Chondrocyte (in vitro differentiated cells): ENCODE measurements around the gene PIR. TPM values are rescaled to one million over a fixed set of nuclear protein-coding genes. Genes with fewer than 3 reads are reported as not detected.

ENCODE experiments used
- DNase-seq: peaks from one replicate; pipeline ENCODE4 v3.0.0; 2021; ENCODE audit warnings: mixed read lengths, low spot score
- H3K27ac Mint-ChIP-seq: one replicate; pipeline ENCODE4 v1.8.0; 2021; ENCODE audit warnings: mild to moderate bottlenecking, moderate library complexity, mixed read lengths; ENCODE audit not compliant: unreplicated experiment
- H3K27me3 Mint-ChIP-seq: 2 replicates; pipeline ENCODE4 v1.8.0; 2021; ENCODE audit warnings: low read depth, mixed read lengths
- H3K36me3 Mint-ChIP-seq: 2 replicates; pipeline ENCODE4 v1.8.0; 2021; ENCODE audit warnings: low read depth, mixed read lengths
- H3K4me1 Mint-ChIP-seq: 2 replicates; pipeline ENCODE4 v1.8.0; 2021; ENCODE audit warnings: low read depth, mild to moderate bottlenecking, mixed read lengths
- H3K4me3 Mint-ChIP-seq: one replicate; pipeline ENCODE4 v1.8.0; 2021; ENCODE audit warnings: mild to moderate bottlenecking, moderate library complexity, mixed read lengths; ENCODE audit not compliant: unreplicated experiment
- H3K9me3 Mint-ChIP-seq: 2 replicates; pipeline ENCODE4 v1.8.0; 2021; ENCODE audit warnings: low read depth, mixed read lengths
- CTCF ChIP-seq: fragments of 200-600 bp; sonication (generic); IDR thresholded peaks from 2 replicates; pipeline ENCODE4 v1.5.0; 2021; ENCODE audit warnings: antibody characterized with exemption, mild to moderate bottlenecking, moderate library complexity
- total RNA-seq: library from RNA; stranded (reverse); gene quantifications from 3 replicates; pipeline ENCODE4 v1.2.1, GENCODE V29; 2021

Gene PIR
- total RNA-seq, 1 donor from 2014 or later: 13.3 TPM

- TF ChIP-seq CTCF: no peak
- Mint-ChIP-seq H3K9me3 (no peaks in the 10 kb centered on the region), H3K27me3 (no peaks in the 10 kb centered on the region), H3K36me3 (peaks cover 9% of the 10 kb centered on the region), H3K4me3 (no peak overlapping the region), H3K27ac (no peak overlapping the region), H3K4me1 (no peaks in the 10 kb centered on the region)
- no peak for DNase-seq
Measured at GRCh38 chrX:15434205-15434604, 58.9 kb downstream of the PIR start.

GRCh38 chrX:15430584-15430983 is 62.5 kb downstream of the PIR start:
- Mint-ChIP-seq H3K9me3 (no peaks in the 10 kb centered on the region), H3K4me3 (no peak overlapping the region), H3K4me1 (no peaks in the 10 kb centered on the region), H3K27ac (no peak overlapping the region), H3K27me3 (no peaks in the 10 kb centered on the region), H3K36me3 (peaks cover 8% of the 10 kb centered on the region)
- TF ChIP-seq CTCF: no peak
- no peak for DNase-seq

- Mint-ChIP-seq H3K27me3 (no peaks in the 10 kb centered on the region), H3K27ac (no peak overlapping the region), H3K4me1 (no peaks in the 10 kb centered on the region), H3K4me3 (no peak overlapping the region), H3K36me3 (peaks cover 5% of the 10 kb centered on the region), H3K9me3 (no peaks in the 10 kb centered on the region)
- no peak for DNase-seq
- no peak for TF ChIP-seq CTCF
Measured at GRCh38 chrX:15430076-15430475, 63.1 kb downstream of the PIR start.

GRCh38 chrX:15425024-15425423 is 68.1 kb downstream of the PIR start:
- Mint-ChIP-seq H3K4me1 (no peaks in the 10 kb centered on the region), H3K27ac (no peak overlapping the region), H3K9me3 (peaks cover 8% of the 10 kb centered on the region), H3K36me3 (peaks cover 10% of the 10 kb centered on the region), H3K4me3 (no peak overlapping the region), H3K27me3 (no peaks in the 10 kb centered on the region)
- TF ChIP-seq CTCF: no peak
- no peak for DNase-seq

- H3K27ac Mint-ChIP-seq: no peak overlapping the region
Measured at GRCh38 chrX:15418707-15419181, 74.4 kb downstream of the PIR start.

More at GRCh38 chrX:15418707-15419181, 74.4 kb downstream of the PIR start:
- no peak for DNase-seq
- Mint-ChIP-seq H3K27me3 (no peaks in the 10 kb centered on the region), H3K9me3 (peaks cover 15% of the 10 kb centered on the region), H3K4me3 (no peak overlapping the region), H3K4me1 (no peaks in the 10 kb centered on the region), H3K36me3 (peaks cover 14% of the 10 kb centered on the region)
- TF ChIP-seq CTCF: no peak
